K562 (cell line): ENCODE results near the gene IRF2BP2. TPM values are rescaled to one million over a fixed set of nuclear protein-coding genes. Genes with fewer than 3 reads are reported as not detected.

ENCODE experiments used
- CEBPB ChIP-seq: fragments of 450-650 bp; IDR thresholded peaks from 2 replicates; pipeline ENCODE4 v1.6.1; 2016; ENCODE audit warnings: missing genetic modification characterization, missing compliant biosample characterization
- ELK1 ChIP-seq: sonication (generic); formaldehyde crosslinking; IDR thresholded peaks from 2 replicates; pipeline ENCODE4 v1.8.1; 2022; ENCODE audit warnings: missing genetic modification reagents
- RBBP5 ChIP-seq: fragments of 200-600 bp; sonication (generic); IDR thresholded peaks from 2 replicates; pipeline ENCODE4 v1.6.1; 2012; ENCODE audit warnings: borderline replicate concordance, mild to moderate bottlenecking, low read length, control low read depth, inconsistent platforms; ENCODE audit not compliant: insufficient read depth, poor library complexity, severe bottlenecking
- TAF9B ChIP-seq: fragments of 450-650 bp; IDR thresholded peaks from 2 replicates; pipeline ENCODE4 v1.6.1; 2018; ENCODE audit warnings: mild to moderate bottlenecking; ENCODE audit not compliant: partially characterized antibody
- ZNF124 ChIP-seq: sonication (generic); formaldehyde crosslinking; IDR thresholded peaks from 2 replicates; pipeline ENCODE4 v1.8.1; 2022; ENCODE audit warnings: missing genetic modification reagents
- polyA plus RNA-seq, 8 experiments: library from polyadenylated mRNA; depleted of rRNA in 4 of 8; stranded (reverse) in 5 of 8; unstranded in 3 of 8; fragments of >200 nt; fragmentation: Nextera tagmentation in 2 of 8; fragmentation: Illumina TruSeq in 1 of 8; extraction: Ambion mirVana in 2 of 8; extraction: Trizol in 1 of 8; gene quantifications; 2 replicates each; pipeline versions ENCODE4 v1.2.1 to v1.2.3, GENCODE V29; 2011 to 2014; ENCODE audit warnings: inconsistent platforms in 1 of 8, missing spikeins in 1 of 8
- total RNA-seq, 7 experiments: library from RNA; depleted of rRNA in 6 of 7; stranded (reverse); fragments of >200 nt in 6 of 7; fragmentation: Illumina TruSeq in 2 of 7; extraction: Trizol in 2 of 7; gene quantifications; 2 replicates each; pipeline versions ENCODE4 v1.2.1 to v1.2.3, GENCODE V29; 2011 to 2021; ENCODE audit warnings: low replicate concordance in 1 of 7
- TF ChIP-seq, protein P1 (sequence below): fragments of 250-450 bp; sonication (Bioruptor Pico); IDR thresholded peaks from 2 replicates; pipeline ENCODE4 v1.6.1; 2021; ENCODE audit warnings: mild to moderate bottlenecking
- TF ChIP-seq, protein P2 (sequence below): fragments of 250-450 bp; sonication (Bioruptor Pico); IDR thresholded peaks from 2 replicates; pipeline ENCODE4 v1.8.0; 2021; ENCODE audit warnings: moderate library complexity, mild to moderate bottlenecking, inconsistent platforms

IRF2BP2 gene
- total and polyA plus RNA-seq, 9 of the 15 experiments (the other 6 are each of a cell fraction or from before 2014, with no cell fraction given), result 7.7 to 68.6 (median 22.1) TPM

- TF ChIP-seq, protein P1, sequence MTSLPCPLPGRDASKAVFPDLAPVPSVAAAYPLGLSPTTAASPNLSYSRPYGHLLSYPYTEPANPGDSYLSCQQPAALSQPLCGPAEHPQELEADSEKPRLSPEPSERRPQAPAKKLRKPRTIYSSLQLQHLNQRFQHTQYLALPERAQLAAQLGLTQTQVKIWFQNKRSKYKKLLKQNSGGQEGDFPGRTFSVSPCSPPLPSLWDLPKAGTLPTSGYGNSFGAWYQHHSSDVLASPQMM, result no peak
- no peak for TF ChIP-seq ZNF124 (CRISPR knock-in tag)
- peak; percentile 47; the same call in 1 of the 2 replicates for TF ChIP-seq CEBPB (tag)
- no peak for TF ChIP-seq RBBP5
- TF ChIP-seq TAF9B, result no peak
- no peak for TF ChIP-seq ELK1 (CRISPR knock-in tag)
- TF ChIP-seq, protein P2, sequence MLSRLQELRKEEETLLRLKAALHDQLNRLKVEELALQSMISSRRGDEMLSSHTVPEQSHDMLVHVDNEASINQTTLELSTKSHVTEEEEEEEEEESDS, result no peak
- TF ChIP-seq, all 486 proteins: peak for 11
Measured at GRCh38 chr1:234564035-234565029, 45.6 kb downstream of the IRF2BP2 start (continued).
